Astrocyte (in vitro differentiated cells and primary cell): Measurements from ENCODE around the gene TNFRSF1A. TPM values are rescaled to one million over a fixed set of nuclear protein-coding genes. Genes with fewer than 3 reads are reported as not detected.

ENCODE experiments used
- DNase-seq: peaks from one replicate; pipeline ENCODE4 v3.0.0-alpha.2; 2010; ENCODE audit warnings: low read depth
- FAIRE-seq: peaks from 2 replicates; lab custom pipeline; 2011; peaks lifted over from hg19 to GRCh38; lab: Jason Lieb, UNC
- H2AFZ ChIP-seq: 2 replicates; pipeline ENCODE4 v1.6.0; 2012; ENCODE audit warnings: low read depth, low read length, inconsistent platforms
- H3K27ac ChIP-seq: 2 replicates; pipeline ENCODE4 v1.5.1; 2011; ENCODE audit warnings: low read depth, low read length, inconsistent platforms
- H3K27me3 ChIP-seq: 2 replicates; pipeline ENCODE4 v1.6.0; 2011; ENCODE audit warnings: low read length, inconsistent platforms; ENCODE audit not compliant: insufficient read depth
- H3K36me3 ChIP-seq: 2 replicates; pipeline ENCODE4 v1.5.1; 2011; ENCODE audit warnings: low read length, inconsistent platforms; ENCODE audit not compliant: insufficient read depth
- H3K4me1 ChIP-seq: 2 replicates; pipeline ENCODE4 v1.5.1; 2011; ENCODE audit warnings: low read length, inconsistent platforms; ENCODE audit not compliant: insufficient read depth
- H3K4me2 ChIP-seq: 2 replicates; pipeline ENCODE4 v1.6.0; 2012; ENCODE audit warnings: low read length, inconsistent platforms
- H3K4me3 ChIP-seq: 2 replicates; pipeline ENCODE4 v1.5.1; 2011; ENCODE audit warnings: low read depth, mild to moderate bottlenecking, low read length, inconsistent platforms; ENCODE audit not compliant: insufficient read depth
- H3K79me2 ChIP-seq: 2 replicates; pipeline ENCODE4 v1.6.0; 2012; ENCODE audit warnings: mild to moderate bottlenecking, low read length, inconsistent platforms; ENCODE audit not compliant: insufficient read depth
- H3K9ac ChIP-seq: 2 replicates; pipeline ENCODE4 v1.6.0; 2012; ENCODE audit warnings: mild to moderate bottlenecking, low read length, inconsistent platforms
- H3K9me3 ChIP-seq: 2 replicates; pipeline ENCODE4 v1.5.1; 2012; ENCODE audit warnings: low read depth, mild to moderate bottlenecking, low read length, inconsistent platforms; ENCODE audit not compliant: insufficient read depth
- H4K20me1 ChIP-seq: 2 replicates; pipeline ENCODE4 v1.6.0; 2012; ENCODE audit warnings: low read length, inconsistent platforms; ENCODE audit not compliant: insufficient read depth
- H3K27ac Mint-ChIP-seq: one replicate; pipeline ENCODE4 v1.8.0; 2021; ENCODE audit warnings: mild to moderate bottlenecking, mixed read lengths; ENCODE audit not compliant: unreplicated experiment
- H3K27me3 Mint-ChIP-seq: one replicate; pipeline ENCODE4 v1.8.0; 2021; ENCODE audit warnings: low read depth, mixed read lengths; ENCODE audit not compliant: unreplicated experiment
- H3K36me3 Mint-ChIP-seq: one replicate; pipeline ENCODE4 v1.8.0; 2021; ENCODE audit warnings: low read depth, mixed read lengths; ENCODE audit not compliant: unreplicated experiment
- H3K4me1 Mint-ChIP-seq: one replicate; pipeline ENCODE4 v1.8.0; 2021; ENCODE audit warnings: low read depth, mixed read lengths; ENCODE audit not compliant: unreplicated experiment
- H3K4me3 Mint-ChIP-seq: one replicate; pipeline ENCODE4 v1.8.0; 2021; ENCODE audit warnings: mild to moderate bottlenecking, moderate library complexity, mixed read lengths; ENCODE audit not compliant: unreplicated experiment
- H3K9me3 Mint-ChIP-seq: one replicate; pipeline ENCODE4 v1.8.0; 2021; ENCODE audit warnings: mild to moderate bottlenecking, mixed read lengths; ENCODE audit not compliant: unreplicated experiment
- CTCF ChIP-seq: IDR thresholded peaks from 2 replicates; pipeline ENCODE4 v1.5.1; 2011; ENCODE audit warnings: low read depth, mild to moderate bottlenecking, inconsistent platforms, low read length, moderate library complexity; ENCODE audit not compliant: insufficient read depth
- EZH2 ChIP-seq: IDR thresholded peaks from 2 replicates; pipeline ENCODE4 v1.6.1; 2012; ENCODE audit warnings: mild to moderate bottlenecking, low read length, inconsistent platforms; ENCODE audit not compliant: insufficient read depth
- total RNA-seq: library from RNA; stranded (reverse); gene quantifications from 2 replicates; pipeline ENCODE4 v1.2.1, GENCODE V29; 2021

Gene TNFRSF1A
- total RNA-seq, 1 donor from 2014 or later = 118 TPM

GRCh38 chr12:6347367-6348338, 5.8 kb upstream of the TNFRSF1A start:
- no peaks in the 10 kb centered on the region for H4K20me1 ChIP-seq
- Mint-ChIP-seq H3K4me1 (peaks cover 20% of the 10 kb centered on the region), H3K36me3 (no peaks in the 10 kb centered on the region), H3K9me3 (no peaks in the 10 kb centered on the region), H3K27ac (no peak overlapping the region), H3K27me3 (peaks cover 4% of the 10 kb centered on the region), H3K4me3 (no peak overlapping the region)
- H3K9ac ChIP-seq = no peak overlapping the region
- no peak overlapping the region for H3K27ac ChIP-seq
- TF ChIP-seq CTCF (no peak), EZH2 (no peak)
- H2AFZ ChIP-seq = no peak overlapping the region
- no peak overlapping the region for H3K4me3 ChIP-seq
- H3K9me3 ChIP-seq = no peaks in the 10 kb centered on the region
- peaks cover 15% of the 10 kb centered on the region for H3K4me1 ChIP-seq
- H3K27me3 ChIP-seq = no peaks in the 10 kb centered on the region
- no peaks in the 10 kb centered on the region for H3K36me3 ChIP-seq
- peaks cover under 1% of the 10 kb centered on the region for H3K79me2 ChIP-seq
- no peak overlapping the region for H3K4me2 ChIP-seq
- DNase-seq = peak; percentile 68
- no peak for FAIRE-seq

GRCh38 chr12:6346942-6347341, 5.1 kb upstream of the TNFRSF1A start:
- H3K9ac ChIP-seq = no peak overlapping the region
- H3K36me3 Mint-ChIP-seq = no peaks in the 10 kb centered on the region
- peaks cover 22% of the 10 kb centered on the region for H3K4me1 ChIP-seq
- TF ChIP-seq CTCF = no peak
- no peak for TF ChIP-seq EZH2
- no peak overlapping the region for H3K4me3 Mint-ChIP-seq
- H3K4me1 Mint-ChIP-seq = peaks cover 23% of the 10 kb centered on the region
- peaks cover 8% of the 10 kb centered on the region for H3K79me2 ChIP-seq
- peaks cover 4% of the 10 kb centered on the region for H3K27me3 Mint-ChIP-seq
- no peaks in the 10 kb centered on the region for H3K36me3 ChIP-seq
- no peak for DNase-seq
- H3K4me3 ChIP-seq = no peak overlapping the region
- no peaks in the 10 kb centered on the region for H3K9me3 Mint-ChIP-seq
- no peaks in the 10 kb centered on the region for H3K9me3 ChIP-seq
- FAIRE-seq = no peak
- no peak overlapping the region for H3K27ac Mint-ChIP-seq
- no peaks in the 10 kb centered on the region for H3K27me3 ChIP-seq
- H4K20me1 ChIP-seq = no peaks in the 10 kb centered on the region
- H3K27ac ChIP-seq = no peak overlapping the region
- H3K4me2 ChIP-seq = no peak overlapping the region
- H2AFZ ChIP-seq = no peak overlapping the region
